MM.1S (cell line): ENCODE measurements around the gene ADARB2.

ENCODE experiments used
- DNase-seq: peaks from one replicate; pipeline ENCODE4 v3.0.0-alpha.2; 2015
- H2AFZ ChIP-seq: fragments of 300-600 bp; sonication (generic); 2 replicates; pipeline ENCODE4 v1.6.0; 2016; ENCODE audit warnings: antibody characterized with exemption, low read length
- H3F3A ChIP-seq: fragments of 300-600 bp; sonication (generic); 2 replicates; pipeline ENCODE4 v1.6.1; 2016; ENCODE audit warnings: mild to moderate bottlenecking, antibody characterized with exemption, low read length, moderate library complexity, mixed read lengths; ENCODE audit not compliant: insufficient read depth
- H3K27ac ChIP-seq: fragments of 300-600 bp; sonication (generic); 2 replicates; pipeline ENCODE4 v1.5.1; 2016; ENCODE audit warnings: mild to moderate bottlenecking, low read length
- H3K27me3 ChIP-seq: fragments of 300-600 bp; sonication (generic); replicated peaks from 2 replicates; pipeline ENCODE4 v1.6.0; 2016; ENCODE audit warnings: low read length; ENCODE audit not compliant: insufficient read depth
- H3K36me3 ChIP-seq: fragments of 300-600 bp; sonication (generic); replicated peaks from 2 replicates; pipeline ENCODE4 v1.6.1; 2016; ENCODE audit warnings: mild to moderate bottlenecking, low read length, mixed read lengths; ENCODE audit not compliant: insufficient read depth
- H3K4me1 ChIP-seq: fragments of 300-600 bp; sonication (generic); 2 replicates; pipeline ENCODE4 v1.6.1; 2016; ENCODE audit warnings: low read length, mixed read lengths
- H3K4me2 ChIP-seq: fragments of 300-600 bp; sonication (generic); 2 replicates; pipeline ENCODE4 v1.6.0; 2016; ENCODE audit warnings: low read depth, low read length
- H3K4me3 ChIP-seq: fragments of 300-600 bp; sonication (generic); 2 replicates; pipeline ENCODE4 v1.5.1; 2016; ENCODE audit warnings: low read length, mixed read lengths
- H3K79me2 ChIP-seq: fragments of 300-600 bp; sonication (generic); 2 replicates; pipeline ENCODE4 v1.6.1; 2016; ENCODE audit warnings: mixed run types, low read length, mixed read lengths
- H3K9ac ChIP-seq: fragments of 300-600 bp; sonication (generic); 2 replicates; pipeline ENCODE4 v1.6.1; 2016; ENCODE audit warnings: low read length, mixed read lengths
- H3K9me2 ChIP-seq: fragments of 300-600 bp; sonication (generic); replicated peaks from 2 replicates; pipeline ENCODE4 v1.6.1; 2016; ENCODE audit warnings: mild to moderate bottlenecking, low read length, mixed read lengths; ENCODE audit not compliant: insufficient read depth
- H3K9me3 ChIP-seq: fragments of 300-600 bp; sonication (generic); replicated peaks from 2 replicates; pipeline ENCODE4 v1.6.1; 2016; ENCODE audit warnings: mild to moderate bottlenecking, low read length, mixed read lengths; ENCODE audit not compliant: insufficient read depth
- H4K20me1 ChIP-seq: fragments of 300-600 bp; sonication (generic); 2 replicates; pipeline ENCODE4 v1.6.1; 2016; ENCODE audit warnings: mild to moderate bottlenecking, low read length, moderate library complexity, mixed read lengths; ENCODE audit not compliant: insufficient read depth
- CTCF ChIP-seq: fragments of 300-600 bp; sonication (generic); IDR thresholded peaks from 2 replicates; pipeline ENCODE4 v1.5.1; 2016; ENCODE audit warnings: antibody characterized with exemption, low read length, mixed read lengths
- EZH2 ChIP-seq: fragments of 300-600 bp; sonication (generic); optimal IDR thresholded peaks from 2 replicates; pipeline ENCODE3; 2017; ENCODE audit warnings: low read depth, mild to moderate bottlenecking, antibody characterized with exemption, low read length, mixed read lengths
- EZH2phosphoT487 ChIP-seq: fragments of 300-600 bp; sonication (generic); IDR thresholded peaks from 2 replicates; pipeline ENCODE4 v1.6.1; 2018; ENCODE audit warnings: antibody characterized with exemption, low read length

Gene ADARB2

GRCh38 chr10:1736972-1737221, 428 bp downstream of the ADARB2 start:
- no peaks in the 10 kb centered on the region for H3K4me1 ChIP-seq
- H3F3A ChIP-seq = no peaks in the 10 kb centered on the region
- H3K79me2 ChIP-seq = no peaks in the 10 kb centered on the region
- DNase-seq = no peak
- no peaks in the 10 kb centered on the region for H3K27me3 ChIP-seq
- no peak overlapping the region for H2AFZ ChIP-seq
- no peaks in the 10 kb centered on the region for H4K20me1 ChIP-seq
- no peaks in the 10 kb centered on the region for H3K9me2 ChIP-seq
- no peak overlapping the region for H3K27ac ChIP-seq
- TF ChIP-seq EZH2 (no peak), CTCF (no peak), EZH2phosphoT487 (no peak)
- H3K4me3 ChIP-seq = no peak overlapping the region
- no peaks in the 10 kb centered on the region for H3K36me3 ChIP-seq
- H3K4me2 ChIP-seq = no peak overlapping the region
- no peak overlapping the region for H3K9ac ChIP-seq
- no peaks in the 10 kb centered on the region for H3K9me3 ChIP-seq

- Histone ChIP-seq H3K4me2 (no peak overlapping the region), H3K79me2 (no peaks in the 10 kb centered on the region), H3K9me3 (no peaks in the 10 kb centered on the region), H3K4me3 (no peak overlapping the region), H3K4me1 (no peaks in the 10 kb centered on the region), H3K27ac (no peak overlapping the region), H3K9ac (no peak overlapping the region), H3K27me3 (no peaks in the 10 kb centered on the region), H2AFZ (no peak overlapping the region), H3K9me2 (no peaks in the 10 kb centered on the region), H3K36me3 (no peaks in the 10 kb centered on the region), H4K20me1 (no peaks in the 10 kb centered on the region), H3F3A (no peaks in the 10 kb centered on the region)
- no peak for TF ChIP-seq EZH2
- TF ChIP-seq EZH2phosphoT487 = no peak
- TF ChIP-seq CTCF = no peak
- no peak for DNase-seq
Measured at GRCh38 chr10:1736144-1736971, 967 bp downstream of the ADARB2 start.

GRCh38 chr10:1735562-1735961, 1.8 kb downstream of the ADARB2 start:
- H3K27ac ChIP-seq = no peak overlapping the region
- no peak for TF ChIP-seq EZH2phosphoT487
- TF ChIP-seq EZH2 = no peak
- no peak for TF ChIP-seq CTCF
- H3K36me3 ChIP-seq = no peaks in the 10 kb centered on the region
- no peaks in the 10 kb centered on the region for H3K79me2 ChIP-seq
- H3F3A ChIP-seq = no peaks in the 10 kb centered on the region
- no peaks in the 10 kb centered on the region for H3K9me3 ChIP-seq
- no peak for DNase-seq
- H4K20me1 ChIP-seq = no peaks in the 10 kb centered on the region
- no peak overlapping the region for H3K4me3 ChIP-seq
- H3K9me2 ChIP-seq = no peaks in the 10 kb centered on the region
- H3K4me1 ChIP-seq = no peaks in the 10 kb centered on the region
- no peak overlapping the region for H3K4me2 ChIP-seq
- H3K9ac ChIP-seq = no peak overlapping the region
- no peaks in the 10 kb centered on the region for H3K27me3 ChIP-seq
- H2AFZ ChIP-seq = no peak overlapping the region
